ENCODE results near the gene MPP4.
"Not testable (repeated sequence)": the region's sequence is repeated elsewhere in the genome, so short reads cannot be mapped to it uniquely, and the experiment has no call there.

MPP4 gene

GRCh38 chr2:201674298-201674697 is 24.1 kb downstream of the MPP4 start:
- no peak for DNase-seq (ENCODE audit: low read depth in 4 of 4, low spot score in 1 of 4)

GRCh38 chr2:201673546-201673945 is 24.9 kb downstream of the MPP4 start:
- DNase-seq (ENCODE audit: low read depth in 4 of 4, low spot score in 1 of 4) = no peak

- not testable (repeated sequence) for DNase-seq (ENCODE audit: low read depth in 4 of 4, low spot score in 1 of 4)
Observed at GRCh38 chr2:201671205-201671604, 27.2 kb downstream of the MPP4 start.

- no peak for DNase-seq (ENCODE audit: low read depth in 4 of 4, low spot score in 1 of 4)
Observed at GRCh38 chr2:201669865-201670264, 28.6 kb downstream of the MPP4 start.

- DNase-seq (ENCODE audit: low read depth in 4 of 4, low spot score in 1 of 4) = no peak
Observed at GRCh38 chr2:201668402-201668910, 30.0 kb downstream of the MPP4 start.

- no peak for DNase-seq (ENCODE audit: low read depth in 4 of 4, low spot score in 1 of 4)
Observed at GRCh38 chr2:201664334-201664733, 34.1 kb downstream of the MPP4 start.

GRCh38 chr2:201661366-201661765 is 37.1 kb downstream of the MPP4 start:
- no peak for DNase-seq (ENCODE audit: low read depth in 4 of 4, low spot score in 1 of 4)

- DNase-seq (ENCODE audit: low read depth in 4 of 4, low spot score in 1 of 4) = no peak
Observed at GRCh38 chr2:201660293-201660895, 38.0 kb downstream of the MPP4 start.

- no peak for DNase-seq (ENCODE audit: low read depth in 4 of 4, low spot score in 1 of 4)
Observed at GRCh38 chr2:201656740-201657139, 41.7 kb downstream of the MPP4 start.

GRCh38 chr2:201656102-201656501 is 42.3 kb downstream of the MPP4 start:
- no peak for DNase-seq (ENCODE audit: low read depth in 4 of 4, low spot score in 1 of 4)

- no peak for DNase-seq (ENCODE audit: low read depth in 4 of 4, low spot score in 1 of 4)
Observed at GRCh38 chr2:201654616-201655384, 43.6 kb downstream of the MPP4 start.

GRCh38 chr2:201653221-201653620 is 45.2 kb downstream of the MPP4 start:
- no peak for DNase-seq (ENCODE audit: low read depth in 4 of 4, low spot score in 1 of 4)

- no peak for DNase-seq (ENCODE audit: low read depth in 4 of 4, low spot score in 1 of 4)
Observed at GRCh38 chr2:201649442-201649841, 49.0 kb downstream of the MPP4 start.

- DNase-seq (ENCODE audit: low read depth in 4 of 4, low spot score in 1 of 4) = no peak
Observed at GRCh38 chr2:201647431-201647830, 51.0 kb downstream of the MPP4 start.

- no peak for DNase-seq (ENCODE audit: low read depth in 4 of 4, low spot score in 1 of 4)
Observed at GRCh38 chr2:201644001-201644400, 54.4 kb downstream of the MPP4 start.

GRCh38 chr2:201643216-201643890 is 55.1 kb downstream of the MPP4 start, which contains the start of gene TMEM237:
TMEM237 (minus strand) TSS chr2:201643503; CDS start chr2:201643400, 103 bp downstream.
- DNase-seq (ENCODE audit: low read depth in 4 of 4, low spot score in 1 of 4) = peak in 2 of 4 experiments; percentile 12 to 30

- peak; percentile 63 to 77 (median 70) for DNase-seq (ENCODE audit: low read depth in 4 of 4, low spot score in 1 of 4)
Observed at GRCh38 chr2:201642579-201643215, 55.7 kb downstream of the MPP4 start.

- DNase-seq (ENCODE audit: low read depth in 4 of 4, low spot score in 1 of 4) = no peak
Observed at GRCh38 chr2:201642086-201642578, 56.3 kb downstream of the MPP4 start.

GRCh38 chr2:201639205-201639604 is 59.2 kb downstream of the MPP4 start:
- DNase-seq (ENCODE audit: low read depth in 4 of 4, low spot score in 1 of 4) = no peak

- DNase-seq (ENCODE audit: low read depth in 4 of 4, low spot score in 1 of 4) = no peak
Observed at GRCh38 chr2:201638326-201638725, 60.1 kb downstream of the MPP4 start.

- DNase-seq (ENCODE audit: low read depth in 4 of 4, low spot score in 1 of 4) = no peak
Observed at GRCh38 chr2:201633661-201634249, 64.7 kb downstream of the MPP4 start.
